HG02763 (cell line): Measurements from ENCODE around the gene SMOC1.

ENCODE experiments used
- ATAC-seq: cut with Tn5 transposase; IDR thresholded peaks from one replicate; pipeline ENCODE4 v1.9.1; 2021; ENCODE audit warnings: mild to moderate bottlenecking, moderate library complexity; ENCODE audit not compliant: unreplicated experiment

SMOC1 gene, protein sequence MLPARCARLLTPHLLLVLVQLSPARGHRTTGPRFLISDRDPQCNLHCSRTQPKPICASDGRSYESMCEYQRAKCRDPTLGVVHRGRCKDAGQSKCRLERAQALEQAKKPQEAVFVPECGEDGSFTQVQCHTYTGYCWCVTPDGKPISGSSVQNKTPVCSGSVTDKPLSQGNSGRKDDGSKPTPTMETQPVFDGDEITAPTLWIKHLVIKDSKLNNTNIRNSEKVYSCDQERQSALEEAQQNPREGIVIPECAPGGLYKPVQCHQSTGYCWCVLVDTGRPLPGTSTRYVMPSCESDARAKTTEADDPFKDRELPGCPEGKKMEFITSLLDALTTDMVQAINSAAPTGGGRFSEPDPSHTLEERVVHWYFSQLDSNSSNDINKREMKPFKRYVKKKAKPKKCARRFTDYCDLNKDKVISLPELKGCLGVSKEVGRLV

DNA sequence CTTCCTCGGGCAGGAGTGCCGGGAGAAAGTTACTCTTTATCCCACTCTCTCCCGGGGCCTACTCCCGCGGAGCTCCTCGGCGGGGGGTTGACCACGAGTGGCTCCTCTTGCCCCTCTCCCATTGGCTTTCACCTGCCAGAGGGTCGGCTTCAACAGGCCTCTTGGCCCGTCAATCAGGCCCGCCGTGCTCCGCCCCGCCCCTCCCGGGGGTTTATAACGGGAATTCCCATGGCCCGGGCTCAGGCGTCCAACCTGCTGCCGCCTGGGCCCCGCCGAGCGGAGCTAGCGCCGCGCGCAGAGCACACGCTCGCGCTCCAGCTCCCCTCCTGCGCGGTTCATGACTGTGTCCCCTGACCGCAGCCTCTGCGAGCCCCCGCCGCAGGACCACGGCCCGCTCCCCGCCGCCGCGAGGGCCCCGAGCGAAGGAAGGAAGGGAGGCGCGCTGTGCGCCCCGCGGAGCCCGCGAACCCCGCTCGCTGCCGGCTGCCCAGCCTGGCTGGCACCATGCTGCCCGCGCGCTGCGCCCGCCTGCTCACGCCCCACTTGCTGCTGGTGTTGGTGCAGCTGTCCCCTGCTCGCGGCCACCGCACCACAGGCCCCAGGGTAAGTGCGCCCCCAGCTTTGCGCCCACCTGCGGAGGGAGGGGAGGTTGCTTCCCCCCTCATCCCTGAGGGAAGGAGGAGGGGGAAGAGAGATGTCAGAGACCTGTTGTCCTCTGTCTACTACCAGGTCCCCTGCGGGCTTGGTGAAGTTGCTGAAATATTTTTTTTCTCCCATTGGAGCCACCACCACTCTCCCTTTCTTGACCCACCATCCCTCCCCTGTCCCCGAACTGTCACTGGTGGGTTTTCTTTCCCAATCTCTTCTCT lies at the start of gene SMOC1:
TSS of gene SMOC1 (plus strand) at position 242 of the 869 bp plus-strand sequence. CDS start at position 505, 263 bp downstream.
- no peak for ATAC-seq

DNA sequence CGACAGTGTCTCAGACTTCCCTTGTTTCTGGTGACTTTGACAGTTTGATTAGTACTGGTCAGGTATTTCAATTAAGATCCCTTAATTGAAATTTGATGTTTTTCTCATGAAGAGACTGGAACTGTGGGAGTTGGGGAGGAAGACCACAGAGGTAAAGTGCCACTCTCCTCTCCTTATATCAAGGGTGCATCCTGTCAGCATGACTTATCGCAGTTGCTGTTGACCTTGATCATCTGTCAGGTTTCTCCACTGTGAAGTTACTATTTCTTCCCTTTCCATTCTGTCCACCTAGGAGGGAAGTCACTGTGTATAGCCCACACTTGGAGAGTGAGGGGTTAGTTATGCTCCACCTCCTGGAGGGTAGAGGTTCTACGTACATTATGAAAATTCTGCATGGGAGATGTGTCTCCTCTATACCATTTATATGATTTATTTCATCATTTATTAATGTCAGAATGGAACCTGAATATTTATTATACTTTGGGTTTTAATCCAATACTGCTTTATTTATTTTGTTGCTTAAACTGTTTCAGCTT lies 40.3 kb upstream of the SMOC1 start:
- no peak for ATAC-seq

DNA sequence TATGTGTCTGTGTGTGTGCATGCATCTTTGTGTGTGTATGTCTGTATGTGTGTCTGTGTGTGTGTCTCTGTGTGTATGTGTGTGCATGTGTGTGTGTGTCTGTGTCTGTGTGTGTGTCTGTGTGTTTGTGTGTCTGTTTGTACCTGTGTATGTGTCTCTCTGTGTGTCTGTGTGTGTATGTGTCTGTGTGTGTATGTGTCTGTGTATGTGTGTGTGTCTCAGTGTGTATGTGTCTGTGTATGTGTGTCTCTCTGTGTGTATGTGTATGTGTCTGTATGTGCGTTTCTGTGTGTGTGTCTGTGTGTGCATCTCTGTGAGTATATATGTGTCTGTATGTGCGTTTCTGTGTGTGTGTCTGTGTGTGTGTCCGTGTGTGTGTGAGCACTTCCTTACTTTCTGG lies 39.6 kb upstream of the SMOC1 start:
- no peak for ATAC-seq

DNA sequence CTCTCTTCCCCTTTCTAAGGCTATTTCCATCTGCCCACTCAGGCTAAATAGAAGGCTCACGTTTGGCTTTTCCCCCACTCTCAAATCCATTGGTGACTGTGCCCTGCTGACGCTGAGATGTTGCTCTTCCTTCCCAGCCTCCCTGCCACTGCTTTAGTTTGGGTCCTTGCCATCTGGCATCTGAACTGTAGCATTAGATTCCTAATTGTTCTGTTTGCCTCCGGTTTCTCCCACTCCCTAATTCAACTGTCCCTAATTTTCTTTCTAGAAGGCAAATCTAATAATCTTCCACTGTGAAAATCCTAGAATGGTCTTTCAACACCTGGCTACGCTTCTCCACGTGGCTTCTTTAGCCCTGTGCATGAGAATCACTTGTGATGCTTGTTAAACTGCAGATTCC lies 37.6 kb upstream of the SMOC1 start:
- ATAC-seq = no peak

DNA sequence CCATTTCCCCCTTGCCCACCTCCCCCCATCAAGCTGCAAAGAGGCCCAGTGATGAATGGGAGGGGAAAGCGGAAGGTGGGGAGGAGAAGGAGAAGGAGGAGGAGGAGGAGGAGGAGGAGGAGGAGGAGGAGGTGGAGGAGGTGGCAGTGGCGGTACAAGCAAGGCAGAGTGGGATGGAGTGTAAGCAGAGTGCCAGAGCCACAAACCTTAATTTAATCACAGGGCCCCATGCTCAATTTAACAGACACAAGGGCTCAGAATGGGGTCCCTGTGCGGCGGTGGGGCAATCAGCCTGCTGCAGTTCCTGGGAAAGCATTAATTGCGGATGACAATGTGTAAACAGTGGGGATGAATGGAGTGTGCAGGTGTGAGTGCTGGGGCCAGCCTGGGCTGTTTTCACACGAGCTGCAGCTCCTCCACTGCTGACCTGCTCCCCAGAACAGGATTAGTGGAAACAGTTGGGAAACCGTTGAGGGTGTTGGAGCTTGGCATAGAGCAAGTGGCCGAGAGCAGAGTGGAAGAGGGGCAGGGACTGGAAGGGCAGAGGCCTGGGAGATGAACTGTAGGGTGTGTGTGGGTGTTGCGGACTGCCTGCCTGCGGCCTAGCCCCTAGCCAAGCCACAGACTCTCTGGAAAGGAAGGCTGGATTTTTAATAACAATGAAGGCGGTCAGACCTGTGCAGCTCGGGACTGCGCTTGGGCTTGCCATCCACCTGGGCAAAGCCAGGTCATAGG lies 36.4 kb upstream of the SMOC1 start:
- ATAC-seq = no peak

DNA sequence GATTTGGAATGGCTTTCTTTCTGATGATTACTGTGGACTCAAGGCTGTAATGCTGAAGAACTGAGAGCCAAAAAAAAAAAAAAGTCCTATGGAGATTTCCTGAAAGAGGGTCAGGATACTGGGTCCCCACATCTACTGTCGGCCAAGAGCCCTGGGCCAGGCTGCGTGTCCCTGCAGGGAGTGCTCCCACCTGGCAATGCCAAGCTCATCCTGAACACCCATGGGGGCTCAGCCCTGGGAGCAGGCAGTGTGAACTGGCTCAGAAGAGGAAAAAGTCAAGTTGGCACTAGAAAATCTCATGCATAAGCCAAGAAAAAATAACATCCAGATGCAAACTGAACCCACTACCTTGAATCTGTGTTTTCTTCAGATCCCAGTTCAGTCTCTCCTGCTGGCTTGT lies 35.0 kb upstream of the SMOC1 start:
- ATAC-seq = no peak

DNA sequence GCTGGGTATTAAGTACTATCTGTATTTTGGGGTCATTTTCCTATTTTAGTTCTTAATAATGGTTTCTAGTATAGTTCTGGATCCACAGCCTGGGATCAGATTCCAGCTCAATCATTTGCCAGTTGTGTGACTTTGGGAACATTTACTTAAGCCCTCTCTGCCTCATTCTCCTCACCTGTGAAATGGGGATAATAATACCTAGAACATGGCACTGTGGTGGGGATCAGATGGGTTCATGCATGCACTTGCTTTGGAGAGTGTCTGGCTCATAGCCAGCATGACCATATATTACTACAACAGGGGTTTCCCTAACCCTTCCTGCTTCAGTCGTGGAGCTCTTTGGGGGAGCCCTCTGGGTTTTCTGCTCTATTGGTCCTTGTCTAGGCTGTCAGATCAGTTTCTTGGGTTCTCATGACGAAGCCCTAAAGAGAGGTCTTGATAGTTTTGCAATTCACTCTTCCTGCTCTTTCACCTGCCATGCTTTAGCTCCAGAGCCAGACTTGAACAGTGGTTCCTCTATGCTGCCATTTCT lies 34.1 kb upstream of the SMOC1 start:
- no peak for ATAC-seq

DNA sequence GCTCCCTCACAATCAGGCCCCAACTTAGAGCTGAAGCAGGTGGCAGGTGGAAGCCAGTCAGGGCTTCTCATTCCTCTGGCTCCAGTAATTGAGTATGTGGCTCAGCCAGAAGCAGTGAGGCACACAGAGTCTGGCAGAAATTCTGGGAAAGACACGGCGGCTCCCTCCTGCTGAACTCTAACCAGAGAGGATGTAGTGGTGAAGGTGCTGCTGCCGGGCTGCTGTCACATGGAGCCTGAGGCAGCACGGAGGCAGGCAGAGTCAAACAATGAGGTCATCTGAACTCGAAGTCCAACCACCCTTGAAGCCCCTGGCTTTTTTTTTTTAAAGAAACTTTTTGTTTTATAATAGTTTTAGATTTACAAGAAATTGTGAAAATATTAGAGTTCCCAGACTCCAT lies 33.4 kb upstream of the SMOC1 start:
- no peak for ATAC-seq

DNA sequence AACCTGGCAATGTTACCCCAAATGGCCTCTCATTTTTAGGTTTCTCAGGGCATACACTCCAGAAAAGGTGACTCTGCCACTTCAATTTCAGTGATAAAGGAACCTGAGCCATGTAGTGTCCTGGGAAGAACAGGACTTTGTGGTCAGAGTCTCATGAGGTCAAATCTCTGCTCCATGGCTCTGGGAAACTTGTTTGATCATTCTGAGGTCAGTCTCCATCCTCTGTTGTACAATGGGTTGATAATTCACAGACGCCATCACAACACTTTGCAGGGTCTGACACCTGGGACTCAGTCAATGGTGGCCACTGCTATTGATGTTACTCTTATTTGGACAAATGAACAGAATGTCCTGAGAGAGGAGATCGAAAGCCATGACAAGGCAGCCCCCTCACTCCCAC lies 31.1 kb upstream of the SMOC1 start:
- ATAC-seq = no peak

DNA sequence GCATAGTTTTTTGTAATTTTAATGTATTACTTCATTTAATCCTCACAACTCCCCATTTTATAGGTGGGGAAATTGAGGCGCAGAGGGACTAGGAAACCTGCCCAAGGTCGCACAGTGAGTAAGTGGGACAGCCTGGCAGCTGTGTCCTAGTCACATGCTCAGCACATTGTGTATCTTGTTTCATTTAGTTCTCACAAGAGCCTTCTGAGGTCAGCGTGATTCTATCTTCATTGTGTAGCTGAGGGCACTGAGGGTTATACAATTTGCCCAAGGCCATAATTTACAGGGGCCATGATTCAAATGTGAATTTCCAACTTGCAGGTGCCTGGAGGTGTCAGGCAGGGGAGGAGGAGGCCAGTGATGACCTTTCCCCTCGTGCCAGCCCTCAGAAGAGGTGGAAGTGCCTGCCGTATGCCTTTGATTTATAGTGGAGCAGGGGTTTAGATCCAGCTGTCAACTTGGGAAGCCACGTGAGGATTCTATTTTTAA lies 30.3 kb upstream of the SMOC1 start:
- ATAC-seq = no peak

DNA sequence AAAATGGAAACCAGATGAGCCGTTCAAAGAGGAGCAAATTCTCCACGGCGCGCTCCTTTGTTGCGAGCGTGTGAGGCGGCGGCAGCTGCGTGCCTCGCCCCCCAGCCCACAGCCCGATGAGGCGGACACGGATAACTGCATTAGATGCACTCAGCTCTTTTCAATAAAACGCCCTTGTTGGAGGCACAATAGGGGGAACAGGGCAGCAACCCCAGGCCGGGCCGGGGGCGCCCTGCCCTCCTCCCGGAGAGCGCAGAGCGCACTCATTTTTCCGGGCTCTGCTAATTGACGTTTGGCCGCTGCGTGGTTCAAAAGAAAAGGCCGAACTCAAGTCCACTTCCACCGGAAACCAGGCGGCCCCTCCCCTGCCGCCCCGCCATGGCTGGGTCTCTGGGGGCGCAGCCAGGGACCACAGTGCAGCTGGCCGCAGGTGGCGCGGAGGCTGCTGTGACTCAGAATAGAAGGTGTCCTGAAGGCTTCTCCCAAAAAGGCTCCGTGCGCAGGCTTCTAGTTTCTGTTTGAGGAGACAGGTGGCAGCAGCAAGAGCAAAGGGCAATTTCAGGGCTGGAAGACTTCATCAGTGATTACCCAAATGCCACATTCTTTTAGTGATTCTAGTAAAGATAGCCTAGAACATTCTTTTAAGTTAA lies 29.0 kb upstream of the SMOC1 start:
- no peak for ATAC-seq

DNA sequence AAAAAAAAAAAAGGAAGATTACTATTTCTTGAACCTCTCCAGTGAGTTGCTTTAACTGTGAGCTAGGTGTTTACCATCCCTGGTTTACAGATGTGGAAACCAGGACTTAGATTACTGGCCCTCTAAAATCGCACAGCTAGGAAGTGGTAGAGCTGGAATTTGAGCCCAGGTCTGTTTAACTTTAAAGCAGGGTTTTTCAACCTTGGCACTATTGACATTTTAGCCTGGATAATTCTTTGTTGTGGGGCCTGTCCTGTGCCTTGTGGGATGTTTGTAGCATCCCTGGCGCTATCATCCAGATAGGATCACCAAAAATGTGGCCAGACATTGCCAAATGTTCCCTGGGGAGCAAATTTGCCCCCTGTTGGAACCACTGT lies 28.5 kb upstream of the SMOC1 start:
- no peak for ATAC-seq

DNA sequence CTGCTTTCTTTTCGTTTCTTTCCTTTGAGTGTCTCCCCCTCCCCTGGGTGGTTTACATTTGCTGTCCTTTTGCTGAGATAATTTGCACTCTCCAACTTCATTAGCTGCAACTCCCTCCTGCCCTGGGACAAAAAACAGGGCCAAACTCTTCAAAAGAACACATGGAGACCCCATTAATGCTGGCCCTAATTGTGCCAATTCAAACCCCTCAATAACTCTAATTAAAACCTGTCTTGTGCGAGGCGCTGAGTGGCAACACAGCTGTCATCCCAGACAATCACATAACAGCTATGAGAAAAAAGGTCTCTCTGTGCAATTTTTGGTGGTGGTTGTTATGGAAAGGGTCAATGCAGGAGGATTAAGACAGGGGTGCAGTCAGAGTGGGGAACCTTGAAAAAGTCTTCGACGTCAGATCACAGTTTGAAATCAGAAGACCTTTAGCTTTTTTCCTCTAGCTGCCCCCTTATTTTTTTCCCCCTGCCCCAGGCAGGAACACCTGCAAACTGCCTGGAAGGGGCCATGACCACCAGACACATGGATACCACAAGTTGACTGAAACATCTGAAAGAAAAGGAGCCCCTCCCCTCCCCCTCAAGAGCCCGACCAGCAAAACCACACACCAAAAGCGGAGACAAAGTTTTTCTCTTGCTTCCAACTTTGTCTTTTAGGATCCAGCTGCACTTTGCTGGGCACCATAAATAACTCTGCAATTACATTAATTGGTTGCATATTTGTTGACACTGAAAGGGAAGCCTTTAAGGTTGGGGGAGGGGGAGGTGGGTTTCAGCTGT lies 26.5 kb upstream of the SMOC1 start:
- no peak for ATAC-seq

DNA sequence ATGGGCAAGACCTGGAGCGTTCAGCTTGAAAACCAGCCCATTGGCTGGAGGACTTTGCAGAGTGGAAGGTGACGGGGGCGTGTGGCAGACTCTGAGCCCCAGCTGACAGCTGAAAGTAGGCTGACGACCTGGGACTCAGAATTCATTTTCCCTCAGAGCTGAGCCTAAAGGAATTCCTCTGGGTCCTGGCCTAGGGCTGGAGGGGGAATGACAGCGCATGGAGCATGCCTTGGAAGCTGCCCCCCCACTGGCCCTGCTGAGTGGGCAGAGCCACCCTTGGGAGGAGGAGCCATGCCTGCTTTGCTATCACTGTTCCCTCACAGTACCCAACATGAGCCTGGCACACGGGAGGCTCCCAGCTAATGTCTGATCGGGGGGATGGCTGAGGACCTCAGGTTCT lies 25.4 kb upstream of the SMOC1 start:
- ATAC-seq = no peak

DNA sequence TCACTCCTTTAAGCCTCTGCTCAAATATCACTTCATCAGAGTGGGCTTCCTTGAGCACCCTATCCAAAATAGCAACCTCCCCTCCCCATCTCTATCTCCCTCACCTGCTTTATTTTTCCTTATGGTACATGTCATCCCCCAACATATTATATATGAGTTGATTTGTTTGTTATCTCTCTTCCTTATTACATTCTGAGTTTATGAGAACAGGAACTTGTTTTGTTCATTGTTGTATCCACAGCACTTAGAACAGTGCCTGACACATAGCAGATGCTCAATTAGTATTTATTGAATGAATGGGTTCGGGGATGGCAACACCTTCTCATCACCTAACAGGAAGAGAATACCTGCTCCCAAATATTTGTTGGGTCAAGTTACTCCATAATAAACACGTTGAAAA lies 24.6 kb upstream of the SMOC1 start:
- ATAC-seq = no peak

DNA sequence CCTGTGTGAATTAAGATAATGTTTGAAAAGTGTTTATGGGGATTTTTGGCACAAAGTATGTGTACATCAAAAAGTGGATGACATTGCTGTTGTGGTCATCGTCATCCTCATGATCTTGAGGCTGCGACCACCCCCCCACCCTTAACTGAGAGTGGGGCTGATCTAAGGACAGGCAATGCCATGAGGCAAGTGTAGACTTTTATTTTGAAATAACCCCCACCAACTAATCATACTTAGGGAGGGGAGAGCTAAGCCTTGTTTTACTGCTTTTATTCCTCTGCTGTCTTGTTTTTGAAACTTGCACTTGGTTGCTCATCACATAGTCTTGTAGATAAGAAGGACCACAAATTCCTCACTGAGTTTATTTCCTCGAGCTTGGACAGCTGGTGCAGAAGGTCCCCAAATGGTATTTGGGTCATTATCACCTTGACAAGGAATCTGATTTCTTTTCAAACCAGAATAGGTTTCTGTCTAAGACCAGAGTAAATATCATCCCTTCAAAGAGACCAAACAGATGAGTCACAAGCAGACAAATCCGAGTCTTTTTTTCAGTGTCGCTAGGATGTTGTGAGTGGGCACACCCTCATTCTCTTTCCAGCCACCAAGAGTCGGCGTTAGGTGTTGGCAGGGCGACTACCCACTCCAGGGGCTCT lies 23.9 kb upstream of the SMOC1 start:
- no peak for ATAC-seq

DNA sequence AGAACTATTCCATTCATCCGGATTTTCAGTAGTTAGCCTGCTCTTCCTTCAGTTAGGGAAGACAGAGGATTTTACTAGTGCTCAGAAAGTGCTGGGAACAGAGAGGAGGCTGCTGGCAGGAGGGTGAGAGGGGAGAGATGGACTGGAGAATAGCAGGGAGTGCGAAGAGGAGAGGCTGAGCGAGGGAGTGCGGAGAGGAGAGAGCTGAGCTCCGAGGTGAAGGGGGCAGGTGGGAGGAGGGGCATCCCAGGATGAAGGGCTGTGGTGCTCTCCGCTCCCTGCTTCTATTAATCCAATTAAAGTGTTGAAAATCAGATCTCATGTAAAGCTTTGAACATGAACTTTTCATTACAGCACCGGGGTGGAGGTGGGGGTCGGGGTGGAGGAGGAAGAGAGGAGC lies 20.4 kb upstream of the SMOC1 start:
- ATAC-seq = no peak

DNA sequence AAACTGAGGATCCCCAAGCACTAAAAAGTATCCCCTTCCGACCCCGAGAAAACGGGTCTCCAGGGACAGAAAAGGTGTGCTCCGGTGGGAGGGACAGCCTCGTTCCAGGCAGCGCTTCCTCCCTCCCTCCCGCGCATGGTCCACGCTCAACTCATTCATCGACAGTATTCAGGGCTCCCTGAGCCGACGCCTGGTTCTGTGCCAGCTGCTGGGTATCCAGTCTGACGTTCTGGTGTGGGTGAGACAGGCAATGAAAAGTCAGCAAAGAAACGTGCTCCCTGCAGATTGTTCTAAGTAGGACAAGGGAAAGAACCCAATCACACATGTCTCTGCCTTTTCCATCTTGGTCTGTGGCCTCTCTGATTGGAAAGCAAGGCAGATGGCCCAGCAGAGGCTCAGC lies 19.6 kb upstream of the SMOC1 start:
- ATAC-seq = no peak

DNA sequence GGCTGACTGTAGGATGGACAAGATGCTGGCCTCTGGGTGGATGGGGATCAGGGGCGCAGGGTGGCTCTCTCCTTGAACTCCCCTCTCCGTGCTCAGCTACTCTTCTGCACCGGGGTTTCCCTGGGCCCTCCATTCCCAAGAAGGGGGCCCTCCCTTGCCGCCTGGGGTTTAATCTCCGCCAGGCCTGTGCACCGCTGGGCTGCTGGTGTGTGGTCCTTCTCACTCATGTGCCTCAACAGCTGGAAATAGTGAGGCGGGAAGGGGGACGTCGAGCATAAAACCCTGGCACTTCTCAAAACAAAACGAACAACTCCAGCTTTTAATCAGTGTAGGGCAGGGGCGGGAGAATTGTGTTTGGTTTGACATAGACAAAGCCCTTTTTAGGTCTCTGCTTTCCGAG lies 19.0 kb upstream of the SMOC1 start:
- no peak for ATAC-seq
